ENCODE data around the gene CDC123.
"Not testable (repeated sequence)": the region's sequence is repeated elsewhere in the genome, so short reads cannot be mapped to it uniquely, and the experiment has no call there.

The CDC123 gene

GRCh38 chr10:12195603-12196506 lies at the start of gene CDC123, which contains the start of gene NUDT5:
TSS of gene CDC123 (plus strand) at chr10:12196188. CDS start at chr10:12196246, 58 bp downstream.
TSS of gene NUDT5 (minus strand) at chr10:12195891. CDS start at chr10:12186291, 9,600 bp downstream.
- peak; percentile 98 for DNase-seq

- no peak for DNase-seq
Measured at GRCh38 chr10:12150163-12150562, 45.8 kb upstream of the CDC123 start.

- DNase-seq: no peak
Measured at GRCh38 chr10:12154516-12154915, 41.5 kb upstream of the CDC123 start.

- no peak for DNase-seq
Measured at GRCh38 chr10:12156367-12157123, 39.4 kb upstream of the CDC123 start.

- DNase-seq: no peak
Measured at GRCh38 chr10:12158111-12158510, 37.9 kb upstream of the CDC123 start.

GRCh38 chr10:12160664-12161063 lies 35.3 kb upstream of the CDC123 start:
- DNase-seq: no peak

GRCh38 chr10:12162927-12163326 lies 33.1 kb upstream of the CDC123 start:
- no peak for DNase-seq

- no peak for DNase-seq
Measured at GRCh38 chr10:12164085-12164484, 31.9 kb upstream of the CDC123 start.

GRCh38 chr10:12165036-12165435 lies 31.0 kb upstream of the CDC123 start:
- DNase-seq: no peak

- no peak for DNase-seq
Measured at GRCh38 chr10:12165999-12166775, 29.8 kb upstream of the CDC123 start.

GRCh38 chr10:12171512-12171911 lies 24.5 kb upstream of the CDC123 start:
- DNase-seq: not testable (repeated sequence)

GRCh38 chr10:12177642-12178041 lies 18.3 kb upstream of the CDC123 start:
- DNase-seq: no peak

GRCh38 chr10:12179606-12180170 lies 16.3 kb upstream of the CDC123 start:
- no peak for DNase-seq

- no peak for DNase-seq
Measured at GRCh38 chr10:12180221-12180974, 15.6 kb upstream of the CDC123 start.

GRCh38 chr10:12181065-12181775 lies 14.8 kb upstream of the CDC123 start:
- DNase-seq: peak; percentile 94

GRCh38 chr10:12184165-12184564 lies 11.8 kb upstream of the CDC123 start:
- no peak for DNase-seq

- DNase-seq: peak; percentile 16
Measured at GRCh38 chr10:12186323-12186722, 9.7 kb upstream of the CDC123 start.

GRCh38 chr10:12187321-12187905 lies 8.6 kb upstream of the CDC123 start:
- DNase-seq: no peak

GRCh38 chr10:12188656-12189055 lies 7.3 kb upstream of the CDC123 start:
- no peak for DNase-seq

GRCh38 chr10:12189426-12189825 lies 6.6 kb upstream of the CDC123 start:
- no peak for DNase-seq

- no peak for DNase-seq
Measured at GRCh38 chr10:12191715-12192114, 4.3 kb upstream of the CDC123 start.
